GM10248 (cell line): Measurements from ENCODE around the gene PRKCA.

ENCODE experiments used
- CTCF ChIA-PET: fragments of 300-600 bp; sonication (Branson Sonifier 250); formaldehyde crosslinking; extraction: SDS; loops from one replicate; lab custom pipeline; 2021; ENCODE audit warnings: antibody characterized with exemption; lab: Yijun Ruan, JAX
- POLR2A ChIA-PET: fragments of 350-650 bp; sonication (Branson Sonifier 250); formaldehyde crosslinking; extraction: SDS; loops from one replicate; lab custom pipeline; 2020; ENCODE audit warnings: antibody characterized with exemption; lab: Yijun Ruan, JAX
- DNase-seq: peaks from one replicate; pipeline ENCODE4 v3.0.0; 2012; ENCODE audit errors: extremely low spot score
- TF ChIP-seq, protein P1 (sequence below): IDR thresholded peaks from 2 replicates; pipeline ENCODE4 v1.5.1; 2012; ENCODE audit warnings: mild to moderate bottlenecking, low read depth; ENCODE audit errors: extremely low read depth, missing control alignments, control extremely low read depth

The PRKCA gene

GRCh38 chr17:66746736-66747135 lies 444.3 kb downstream of the PRKCA start:
- POLR2A ChIA-PET = no interaction called here
- no peak for DNase-seq
- TF ChIP-seq, protein P1, sequence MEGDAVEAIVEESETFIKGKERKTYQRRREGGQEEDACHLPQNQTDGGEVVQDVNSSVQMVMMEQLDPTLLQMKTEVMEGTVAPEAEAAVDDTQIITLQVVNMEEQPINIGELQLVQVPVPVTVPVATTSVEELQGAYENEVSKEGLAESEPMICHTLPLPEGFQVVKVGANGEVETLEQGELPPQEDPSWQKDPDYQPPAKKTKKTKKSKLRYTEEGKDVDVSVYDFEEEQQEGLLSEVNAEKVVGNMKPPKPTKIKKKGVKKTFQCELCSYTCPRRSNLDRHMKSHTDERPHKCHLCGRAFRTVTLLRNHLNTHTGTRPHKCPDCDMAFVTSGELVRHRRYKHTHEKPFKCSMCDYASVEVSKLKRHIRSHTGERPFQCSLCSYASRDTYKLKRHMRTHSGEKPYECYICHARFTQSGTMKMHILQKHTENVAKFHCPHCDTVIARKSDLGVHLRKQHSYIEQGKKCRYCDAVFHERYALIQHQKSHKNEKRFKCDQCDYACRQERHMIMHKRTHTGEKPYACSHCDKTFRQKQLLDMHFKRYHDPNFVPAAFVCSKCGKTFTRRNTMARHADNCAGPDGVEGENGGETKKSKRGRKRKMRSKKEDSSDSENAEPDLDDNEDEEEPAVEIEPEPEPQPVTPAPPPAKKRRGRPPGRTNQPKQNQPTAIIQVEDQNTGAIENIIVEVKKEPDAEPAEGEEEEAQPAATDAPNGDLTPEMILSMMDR = no peak
- CTCF ChIA-PET = no interaction called here

GRCh38 chr17:66747578-66748275 lies 445.3 kb downstream of the PRKCA start:
- POLR2A ChIA-PET = no interaction called here
- TF ChIP-seq, protein P1 = no peak
- CTCF ChIA-PET = no interaction called here
- DNase-seq = no peak

DNA sequence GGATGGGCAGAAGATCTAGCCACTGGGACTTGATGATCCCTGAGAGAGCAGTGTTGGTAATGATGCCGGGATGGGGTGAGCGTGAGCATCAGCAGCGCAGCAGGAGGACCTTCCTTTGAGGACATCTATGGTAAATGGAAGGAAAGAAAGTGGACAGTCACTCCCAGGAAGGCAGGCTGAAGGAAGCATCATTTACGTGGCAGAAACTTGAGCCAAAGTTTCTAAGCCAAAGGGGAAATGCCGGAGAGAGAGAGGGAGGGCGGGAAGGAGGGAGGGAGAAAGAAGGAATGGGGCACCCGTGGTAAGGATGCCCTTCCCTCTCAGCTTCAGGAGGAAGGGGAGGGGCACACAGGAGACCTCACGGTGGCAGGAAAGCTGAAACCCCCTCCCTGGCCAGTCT lies 446.2 kb downstream of the PRKCA start:
- DNase-seq = no peak
- ChIA-PET POLR2A (no interaction called here), CTCF (no interaction called here)
- TF ChIP-seq, protein P1 = no peak

DNA sequence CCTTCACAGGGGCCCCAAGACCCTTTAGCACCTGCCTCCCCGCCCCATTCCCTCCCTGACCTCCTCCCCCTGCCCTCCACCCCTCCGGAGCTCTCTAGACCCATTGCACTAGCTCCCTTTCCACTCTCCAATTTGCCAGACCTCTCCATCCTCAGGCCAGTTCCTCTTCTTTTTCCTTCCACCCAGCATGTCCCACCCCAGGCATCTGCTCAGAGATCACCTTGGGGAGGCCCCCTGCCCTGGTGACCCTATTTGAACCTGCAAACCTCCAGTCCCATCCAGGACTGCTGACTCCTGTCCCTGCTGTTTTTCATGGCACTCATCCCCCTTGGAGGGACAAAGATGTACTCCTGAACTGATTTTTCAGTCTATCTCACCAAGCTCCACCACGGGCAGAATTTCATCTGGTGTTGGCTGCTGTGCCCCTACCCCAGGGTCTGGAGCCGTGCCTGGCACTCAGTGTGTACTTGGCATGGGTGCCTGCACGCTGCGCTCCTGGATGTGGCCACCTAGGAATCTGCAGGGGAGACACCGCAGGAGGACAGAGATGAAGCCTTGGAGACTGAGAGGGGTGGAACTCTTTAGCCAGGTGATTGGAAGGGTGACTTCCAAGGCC lies 446.9 kb downstream of the PRKCA start:
- ChIA-PET POLR2A (no interaction called here), CTCF (no interaction called here)
- DNase-seq = no peak
- TF ChIP-seq, protein P1 = no peak

DNA sequence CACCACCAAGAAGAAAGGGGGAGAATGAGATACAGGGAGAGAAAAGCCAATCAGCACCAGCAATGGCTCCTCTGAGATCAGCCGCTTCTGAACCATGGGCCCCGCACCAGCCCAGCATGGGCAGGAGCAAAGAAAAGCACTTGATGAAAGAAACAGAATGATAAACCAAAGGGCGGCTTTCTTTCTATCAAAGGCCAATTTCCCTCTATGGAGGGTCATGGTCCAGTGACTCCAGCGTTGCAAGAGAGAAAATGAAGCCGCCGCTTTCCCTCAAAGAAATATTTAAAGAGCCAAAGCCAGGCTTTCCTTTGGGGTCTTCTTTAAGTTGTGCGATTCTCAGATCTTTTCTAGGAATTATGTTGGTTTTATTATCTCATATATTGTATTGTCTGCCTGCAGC lies 447.7 kb downstream of the PRKCA start:
- CTCF ChIA-PET = no interaction called here
- TF ChIP-seq, protein P1 = no peak
- POLR2A ChIA-PET = no interaction called here
- DNase-seq = no peak

- ChIA-PET CTCF (no interaction called here), POLR2A (no interaction called here)
- TF ChIP-seq, protein P1 = no peak
- no peak for DNase-seq
These were observed 448.5 kb downstream of the PRKCA start for GRCh38 chr17:66750781-66751543.
